ENCODE measurements around the gene PSMB1.

PSMB1 gene

DNA sequence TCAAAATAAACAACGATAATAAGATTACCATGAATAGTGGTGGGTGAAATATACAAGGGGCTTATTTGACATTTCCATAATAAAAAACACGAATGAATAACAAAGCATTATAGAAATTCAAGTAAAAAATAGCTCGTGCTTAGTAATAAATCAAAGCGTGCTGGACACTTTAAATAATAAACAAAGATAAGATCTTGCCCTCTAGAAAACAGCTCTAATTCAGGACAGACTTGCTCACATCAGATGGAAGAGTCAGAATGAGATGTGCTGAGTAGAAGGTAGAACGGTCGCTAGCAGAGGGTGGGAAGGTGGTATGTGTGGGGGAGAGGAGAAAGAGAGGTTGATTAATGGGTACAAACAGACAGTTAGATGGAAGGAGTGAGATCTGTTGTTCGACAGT is 27.3 kb downstream of the PSMB1 start:
- TF ChIP-seq, protein P1, sequence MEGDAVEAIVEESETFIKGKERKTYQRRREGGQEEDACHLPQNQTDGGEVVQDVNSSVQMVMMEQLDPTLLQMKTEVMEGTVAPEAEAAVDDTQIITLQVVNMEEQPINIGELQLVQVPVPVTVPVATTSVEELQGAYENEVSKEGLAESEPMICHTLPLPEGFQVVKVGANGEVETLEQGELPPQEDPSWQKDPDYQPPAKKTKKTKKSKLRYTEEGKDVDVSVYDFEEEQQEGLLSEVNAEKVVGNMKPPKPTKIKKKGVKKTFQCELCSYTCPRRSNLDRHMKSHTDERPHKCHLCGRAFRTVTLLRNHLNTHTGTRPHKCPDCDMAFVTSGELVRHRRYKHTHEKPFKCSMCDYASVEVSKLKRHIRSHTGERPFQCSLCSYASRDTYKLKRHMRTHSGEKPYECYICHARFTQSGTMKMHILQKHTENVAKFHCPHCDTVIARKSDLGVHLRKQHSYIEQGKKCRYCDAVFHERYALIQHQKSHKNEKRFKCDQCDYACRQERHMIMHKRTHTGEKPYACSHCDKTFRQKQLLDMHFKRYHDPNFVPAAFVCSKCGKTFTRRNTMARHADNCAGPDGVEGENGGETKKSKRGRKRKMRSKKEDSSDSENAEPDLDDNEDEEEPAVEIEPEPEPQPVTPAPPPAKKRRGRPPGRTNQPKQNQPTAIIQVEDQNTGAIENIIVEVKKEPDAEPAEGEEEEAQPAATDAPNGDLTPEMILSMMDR (IDR thresholded peaks at IDR 0.05; ENCODE audit: insufficient read depth, low read depth, low read length, missing control alignments): no peak
- H3K4me3 ChIP-seq (ENCODE audit: low read length): no peak overlapping the region
- DNase-seq (ENCODE audit: low read depth): no peak

DNA sequence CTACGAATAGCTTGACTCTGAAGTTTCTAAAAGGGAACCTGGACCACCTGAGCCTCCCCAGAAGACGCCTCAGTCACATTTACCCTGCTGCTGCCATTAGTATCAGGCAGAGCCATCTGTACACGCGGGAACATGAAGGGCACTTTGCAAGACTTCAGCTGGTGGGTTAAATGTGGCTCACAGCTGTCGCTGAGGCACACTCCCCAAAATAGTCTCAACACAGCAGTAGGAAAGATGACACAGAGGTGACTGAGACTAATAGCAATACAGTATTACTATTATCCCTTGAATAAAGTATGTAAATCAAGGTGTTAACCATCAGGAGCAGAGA is 29.0 kb downstream of the PSMB1 start:
- H3K4me3 ChIP-seq (ENCODE audit: low read length): no peak overlapping the region
- TF ChIP-seq, protein P1 (IDR thresholded peaks at IDR 0.05; ENCODE audit: insufficient read depth, low read depth, low read length, missing control alignments): no peak
- no peak for DNase-seq (ENCODE audit: low read depth)

DNA sequence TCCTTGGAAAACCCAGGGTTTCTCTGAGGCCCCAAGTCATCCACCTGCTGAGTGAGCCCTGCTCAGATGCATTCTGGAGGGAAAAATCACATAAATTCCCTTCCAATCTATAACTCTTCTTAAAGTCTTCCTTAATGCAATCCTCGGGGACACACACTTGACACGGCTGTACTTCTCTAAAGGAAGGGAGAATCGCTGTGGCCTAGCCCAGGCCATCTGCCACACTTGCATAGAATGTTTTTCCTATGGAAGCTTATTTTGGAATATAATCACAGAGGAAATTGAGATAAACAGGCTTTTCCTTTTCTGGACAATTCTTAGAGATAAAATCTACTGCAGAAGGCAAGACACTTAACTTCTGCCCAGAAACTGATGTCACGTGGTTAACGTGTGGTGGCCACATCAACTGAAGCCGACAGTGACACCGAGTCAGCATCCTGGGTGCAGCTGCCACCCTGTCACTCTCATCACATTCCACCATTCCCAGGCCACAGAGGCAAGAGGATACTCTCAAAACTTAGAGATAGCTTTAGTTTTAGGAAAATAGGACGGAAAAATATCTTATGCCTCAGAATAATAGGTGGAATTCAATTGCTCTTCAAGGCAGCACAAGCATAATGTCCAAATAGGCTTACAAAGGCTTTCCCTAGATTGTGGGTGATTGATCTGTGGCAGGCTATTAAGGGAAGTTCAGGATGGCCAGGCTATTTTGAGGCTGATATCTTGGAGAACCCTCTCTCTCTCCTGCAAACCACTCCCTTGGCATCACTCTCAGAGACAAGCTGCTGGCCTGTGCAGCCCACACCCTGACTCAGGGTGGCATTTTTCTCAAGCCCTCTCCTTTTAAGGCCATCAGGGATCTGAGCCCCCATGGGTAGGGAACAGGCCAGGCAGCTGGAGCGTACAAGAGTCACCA is 29.6 kb downstream of the PSMB1 start:
- TF ChIP-seq, protein P1 (IDR thresholded peaks at IDR 0.05; ENCODE audit: insufficient read depth, low read depth, low read length, missing control alignments): no peak
- H3K4me3 ChIP-seq (ENCODE audit: low read length): no peak overlapping the region
- DNase-seq (ENCODE audit: low read depth): no peak

DNA sequence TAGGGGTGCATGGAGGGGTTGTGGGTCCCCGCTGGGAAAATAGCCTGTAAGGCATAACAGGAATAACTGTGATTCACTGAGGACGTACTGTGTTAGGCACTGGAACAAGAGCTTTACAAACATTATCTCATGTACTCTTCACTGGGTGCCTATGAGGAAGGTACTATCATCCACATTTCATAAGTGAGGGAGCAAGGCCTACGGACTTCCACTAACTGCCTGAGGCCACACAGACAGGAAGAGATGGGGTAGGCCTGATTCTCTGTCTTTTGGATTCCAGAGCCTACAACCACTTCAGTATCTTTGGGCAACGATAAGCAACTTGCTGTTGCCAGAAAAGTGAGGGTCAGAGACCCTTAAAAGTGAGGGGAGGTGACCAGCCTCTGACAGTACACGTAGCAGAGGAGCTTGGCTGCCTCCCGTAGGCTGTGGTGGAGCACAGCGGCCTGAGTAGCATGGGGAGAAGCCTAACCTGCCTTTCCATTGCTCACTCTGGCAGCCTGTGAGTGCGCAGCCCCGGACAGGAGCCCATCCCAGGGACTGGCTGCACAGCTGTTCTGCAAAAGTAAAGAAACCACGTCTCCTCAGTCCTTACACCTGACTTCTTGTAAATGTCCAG is 30.4 kb downstream of the PSMB1 start:
- no peak overlapping the region for H3K4me3 ChIP-seq (ENCODE audit: low read length)
- DNase-seq (ENCODE audit: low read depth): peak; percentile 40

DNA sequence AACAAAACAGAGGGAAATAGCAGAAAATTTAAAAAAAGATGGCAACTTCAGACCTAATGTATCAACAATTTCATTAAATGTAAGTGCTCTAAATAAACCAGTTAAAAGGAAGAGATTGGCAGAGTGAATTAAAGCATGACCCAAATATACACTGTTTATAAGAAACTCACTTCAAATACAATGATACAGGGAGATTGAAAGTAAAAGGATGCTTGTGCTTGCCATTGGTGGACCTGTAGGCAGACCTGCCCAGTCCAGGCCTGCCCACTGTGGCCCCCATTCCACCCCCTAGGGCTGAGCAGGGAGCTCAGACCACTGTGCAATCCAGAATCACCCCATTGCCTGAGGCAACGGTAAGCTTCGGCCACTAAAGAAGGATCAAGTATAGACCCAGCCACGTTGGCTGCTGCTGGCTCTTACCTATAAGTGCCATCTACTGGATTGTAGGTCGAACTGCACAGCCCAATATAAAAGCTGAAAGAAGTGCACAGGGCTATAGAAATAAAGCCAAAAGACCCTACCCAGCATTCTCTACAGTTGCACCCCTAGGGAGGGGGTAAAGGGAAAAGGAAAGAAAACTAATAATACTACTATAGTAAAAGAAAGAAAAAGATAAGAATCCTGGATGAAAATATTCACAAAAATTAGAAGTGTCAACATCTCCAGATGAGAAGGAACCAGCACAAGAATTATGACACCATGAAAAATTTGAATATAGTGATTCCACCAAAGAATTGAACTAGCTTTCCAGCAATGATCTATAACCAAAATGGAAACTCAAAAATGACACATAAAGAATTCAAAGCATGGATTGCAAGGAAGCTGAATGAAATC is 36.1 kb downstream of the PSMB1 start:
- H3K4me3 ChIP-seq (ENCODE audit: low read length): no peak overlapping the region
- DNase-seq (ENCODE audit: low read depth): peak; percentile 77
- TF ChIP-seq, protein P1 (IDR thresholded peaks at IDR 0.05; ENCODE audit: insufficient read depth, low read depth, low read length, missing control alignments): peak; percentile 90

More for the DNA sequence above, 30.4 kb downstream of the PSMB1 start:
- TF ChIP-seq, protein P1 (IDR thresholded peaks at IDR 0.05; ENCODE audit: insufficient read depth, low read depth, low read length, missing control alignments): peak; percentile 43

DNA sequence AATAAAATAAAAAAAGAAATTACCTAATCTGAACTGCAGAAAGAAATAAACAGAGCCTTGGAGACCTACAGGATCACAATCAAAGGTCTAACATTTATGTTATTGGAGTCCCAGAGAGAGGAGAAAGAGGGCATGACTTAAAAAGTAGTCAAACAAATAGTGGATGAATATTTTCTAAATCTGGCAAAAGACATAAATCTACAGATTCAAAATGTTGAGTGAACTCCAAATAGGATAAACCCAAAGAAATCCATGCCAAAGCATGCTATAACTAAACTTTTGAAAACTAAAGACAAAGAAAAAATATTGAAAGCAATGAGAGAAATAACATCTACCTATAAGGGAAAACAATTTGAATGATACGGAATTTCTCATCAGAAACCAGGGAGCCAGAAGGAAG is 38.2 kb downstream of the PSMB1 start:
- TF ChIP-seq, protein P1 (IDR thresholded peaks at IDR 0.05; ENCODE audit: insufficient read depth, low read depth, low read length, missing control alignments): no peak
- H3K4me3 ChIP-seq (ENCODE audit: low read length): no peak overlapping the region
- DNase-seq (ENCODE audit: low read depth): no peak

Data from epithelial cell of esophagus (primary cell).